GM19395 (cell line): ENCODE measurements around the gene UXS1.
A peak's percentile ranks its signal among the peaks of the same experiment; 100 is the strongest.

Source experiments
- ATAC-seq: cut with Tn5 transposase; IDR thresholded peaks from one replicate; pipeline ENCODE4 v1.9.1; 2021; ENCODE audit warnings: mild to moderate bottlenecking, moderate library complexity; ENCODE audit not compliant: unreplicated experiment

UXS1 gene

DNA sequence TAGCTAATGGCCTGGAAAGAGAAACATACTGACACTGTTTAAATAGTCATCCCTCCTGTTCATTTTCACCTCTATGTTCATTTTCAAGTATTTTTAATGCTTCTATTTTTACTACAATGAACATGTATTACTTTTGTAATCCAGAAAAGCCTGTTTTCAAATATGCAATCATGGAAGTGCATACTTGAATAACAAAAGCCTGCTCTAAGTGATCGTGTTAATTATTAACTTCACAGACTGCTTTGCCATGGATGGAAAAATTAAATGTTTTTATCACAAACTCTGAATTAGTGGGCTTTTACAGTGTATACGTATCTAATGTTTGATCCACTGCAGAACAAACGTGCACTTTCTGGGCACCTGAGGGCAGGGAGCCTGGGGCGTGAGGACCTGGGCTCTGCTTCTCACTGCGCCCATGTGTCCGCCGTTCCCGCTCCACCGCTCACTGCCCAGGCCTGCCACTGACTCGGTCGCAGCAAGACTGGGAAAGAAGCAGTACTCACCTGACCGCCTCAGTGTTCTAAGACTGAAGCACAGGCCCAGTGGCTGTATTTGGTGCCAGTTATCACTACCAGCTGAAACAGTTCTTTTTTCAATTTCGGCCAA is 80.6 kb downstream of the UXS1 start:
- ATAC-seq = no peak

DNA sequence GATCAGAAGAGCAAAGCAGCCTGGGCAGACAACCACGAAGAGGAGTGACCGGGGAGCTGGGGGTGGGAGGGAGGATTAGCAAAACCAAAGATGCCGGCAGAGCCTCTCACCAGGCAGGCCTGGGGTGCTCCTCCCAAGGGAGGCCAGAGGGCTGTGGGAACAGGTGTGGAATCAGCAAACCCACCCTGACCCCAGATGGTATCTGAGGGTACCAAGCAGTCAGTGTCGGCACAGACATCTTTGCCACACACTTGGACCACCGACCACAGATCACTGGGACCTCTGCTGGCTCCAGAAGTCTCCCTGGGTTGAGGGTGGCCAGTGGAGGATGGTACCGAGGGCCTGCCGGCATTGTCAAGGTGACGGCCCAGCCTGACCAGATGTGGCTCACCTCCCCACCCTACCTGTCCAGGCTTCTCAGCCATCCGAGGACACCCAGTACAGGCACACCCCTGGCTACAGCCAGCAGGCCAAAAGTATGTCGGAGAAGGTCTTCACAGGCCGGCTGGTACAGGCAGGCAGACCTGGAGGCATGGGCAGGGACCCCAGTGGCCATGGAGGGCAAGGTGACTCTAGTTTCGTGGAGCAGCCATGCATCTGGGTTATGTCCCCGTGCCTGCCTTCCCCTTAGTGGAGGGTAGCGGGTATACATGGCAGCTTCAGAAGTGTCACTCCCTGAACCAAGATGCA is 82.1 kb downstream of the UXS1 start:
- no peak for ATAC-seq

GRCh38 chr2:106109675-106110424 is 84.3 kb downstream of the UXS1 start:
- no peak for ATAC-seq

GRCh38 chr2:106108791-106109190 is 85.3 kb downstream of the UXS1 start:
- no peak for ATAC-seq

GRCh38 chr2:106108351-106108750 is 85.8 kb downstream of the UXS1 start:
- no peak for ATAC-seq

DNA sequence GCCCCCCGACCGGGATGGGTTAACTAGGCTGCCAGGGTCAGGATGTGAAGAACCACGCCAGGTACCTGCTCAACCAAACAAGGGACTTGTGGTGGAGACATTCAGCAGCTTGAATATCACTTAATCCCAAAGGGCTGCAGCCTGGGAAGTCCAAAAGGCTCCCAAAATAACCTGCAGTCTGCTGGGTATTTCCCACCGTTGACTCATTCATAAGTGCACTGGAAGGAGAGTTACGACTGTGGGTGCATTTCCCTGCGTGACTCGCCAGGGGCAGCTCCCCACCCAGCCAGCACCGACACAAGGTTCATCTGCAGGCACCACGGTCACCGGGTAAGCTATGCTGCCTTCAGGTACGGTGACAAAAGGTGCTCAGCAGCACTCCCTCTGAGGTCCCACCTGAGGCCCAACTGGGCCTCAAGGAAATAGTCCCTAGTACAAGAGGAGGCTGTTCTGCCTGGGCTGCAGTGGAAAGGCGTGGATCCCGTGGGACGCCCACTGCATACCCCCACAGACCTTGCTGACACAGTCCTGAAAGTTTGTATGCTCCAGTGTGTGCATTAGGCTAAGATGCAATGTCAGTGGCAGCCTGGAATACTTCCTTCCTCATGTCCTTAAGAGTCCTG is 86.5 kb downstream of the UXS1 start:
- no peak for ATAC-seq

- no peak for ATAC-seq
These were observed 87.2 kb downstream of the UXS1 start for GRCh38 chr2:106106622-106107508.

DNA sequence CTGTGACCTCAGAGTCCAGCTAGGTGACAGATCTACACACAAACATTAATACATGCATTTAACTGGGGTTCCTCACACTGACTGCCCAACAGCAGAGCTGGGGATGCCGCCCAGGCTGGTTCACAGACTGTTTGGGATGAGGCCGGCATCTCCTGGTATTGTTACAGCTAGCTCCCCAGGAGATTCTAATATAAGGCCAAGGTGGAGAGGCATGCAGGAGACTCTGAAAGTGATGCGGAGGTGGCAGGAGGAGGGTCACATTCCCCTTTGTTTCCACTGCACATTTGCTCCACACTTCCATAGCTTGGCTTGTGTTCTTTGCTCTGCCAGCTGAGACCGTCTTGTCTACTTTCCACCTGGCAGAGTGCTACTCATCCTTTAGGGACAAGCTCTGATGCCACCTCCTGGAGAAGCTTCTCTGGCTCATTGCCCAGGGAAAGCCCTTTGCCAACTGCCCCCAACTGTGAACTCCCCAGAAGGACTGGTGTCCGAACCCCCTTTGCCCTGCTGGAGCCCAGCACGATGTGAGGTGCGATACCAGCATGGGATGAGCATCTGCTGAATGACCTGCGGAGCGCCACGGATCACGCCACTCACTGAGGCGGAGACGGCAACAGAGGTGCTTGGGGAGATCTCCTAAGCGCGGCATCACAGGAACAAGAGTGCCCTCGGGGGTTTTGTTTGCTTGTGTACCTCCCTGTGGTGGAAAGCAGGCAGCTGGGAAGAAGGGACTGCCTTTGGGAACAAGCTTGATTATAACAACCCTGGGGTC is 88.8 kb downstream of the UXS1 start:
- no peak for ATAC-seq

DNA sequence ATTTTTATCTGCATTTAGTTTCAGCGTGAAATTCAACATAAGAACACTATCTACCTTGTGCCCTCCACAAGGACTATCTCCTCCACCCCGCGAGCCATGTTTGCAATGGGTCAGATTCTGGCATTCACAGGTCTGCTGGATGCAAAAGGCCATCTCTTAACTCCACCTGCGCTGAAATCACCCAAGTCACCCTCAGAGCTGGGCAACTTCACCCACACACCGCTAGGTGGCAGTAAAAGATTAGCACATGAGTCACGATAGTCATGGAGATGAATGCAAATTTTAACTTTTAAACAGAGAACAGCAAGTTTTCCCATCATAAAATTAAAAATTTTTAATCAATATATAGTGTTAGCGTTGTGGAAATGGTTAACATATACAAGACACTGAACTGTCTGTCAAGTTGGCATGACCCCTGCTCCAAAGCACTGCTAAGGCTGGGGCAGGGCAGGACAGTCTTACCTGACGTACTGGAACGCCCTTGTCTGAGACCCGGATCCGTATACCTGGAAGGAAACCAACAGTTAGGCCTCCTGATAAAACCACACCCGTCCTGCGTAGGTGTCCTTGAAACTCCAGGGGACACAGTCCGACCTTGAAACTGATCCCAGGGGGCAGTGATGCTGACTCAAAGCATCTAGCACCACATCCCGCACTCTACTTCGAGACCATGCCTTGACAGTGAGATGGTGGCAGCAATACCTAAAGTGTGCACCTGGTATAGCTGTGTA is 89.6 kb downstream of the UXS1 start:
- peak; percentile 85 for ATAC-seq

- no peak for ATAC-seq
These were observed 94.4 kb downstream of the UXS1 start for GRCh38 chr2:106099691-106100090.

- ATAC-seq = no peak
These were observed 95.4 kb downstream of the UXS1 start for GRCh38 chr2:106098664-106099063.

- no peak for ATAC-seq
These were observed 96.0 kb downstream of the UXS1 start for GRCh38 chr2:106098081-106098480.

DNA sequence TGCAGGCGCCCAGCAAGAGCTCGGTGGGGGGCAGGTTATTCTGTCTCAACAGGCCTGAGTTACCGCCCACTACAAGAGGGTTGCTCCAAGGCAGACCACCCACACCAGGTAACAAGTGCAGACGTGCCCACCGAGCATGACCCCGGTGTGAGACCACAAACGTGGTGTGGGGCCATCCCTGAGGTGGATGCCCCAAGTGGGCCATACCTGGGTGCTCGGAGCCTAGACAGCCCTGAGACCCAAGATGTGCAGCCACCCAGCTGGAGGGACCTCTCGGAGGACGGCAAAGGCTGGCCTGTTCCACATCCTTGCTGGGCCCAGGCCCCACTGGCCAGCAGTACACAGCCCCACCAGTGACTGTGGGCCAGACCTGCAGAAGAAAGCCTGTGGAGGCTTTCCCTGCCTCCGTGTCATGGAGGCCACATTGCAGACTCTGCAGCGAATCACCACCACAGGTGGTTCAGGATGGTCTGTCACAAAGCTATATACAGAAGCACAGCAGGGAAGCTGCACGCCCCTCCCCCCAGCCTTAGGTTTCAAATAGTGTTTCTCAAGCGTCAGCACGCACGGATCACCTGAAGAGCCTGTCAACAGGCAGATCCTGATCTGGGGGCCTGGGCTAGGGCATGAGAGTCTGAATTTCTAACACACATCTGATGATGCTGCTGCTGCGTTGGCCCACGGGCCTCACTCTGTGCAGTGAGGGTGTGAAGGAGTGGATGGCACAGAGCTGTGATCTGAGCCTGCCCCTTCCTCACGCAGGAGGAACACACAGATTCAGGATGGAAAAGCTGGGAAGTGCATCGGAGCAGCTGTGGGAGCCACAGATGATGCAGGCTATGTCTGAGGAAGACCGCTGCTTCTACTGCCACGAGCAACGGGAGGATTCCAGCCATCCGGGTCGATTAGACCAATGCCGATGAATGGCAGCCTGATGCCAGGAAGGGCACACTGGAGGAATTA is 96.8 kb downstream of the UXS1 start:
- ATAC-seq = no peak

GRCh38 chr2:106096299-106097037 is 97.6 kb downstream of the UXS1 start:
- ATAC-seq = no peak

DNA sequence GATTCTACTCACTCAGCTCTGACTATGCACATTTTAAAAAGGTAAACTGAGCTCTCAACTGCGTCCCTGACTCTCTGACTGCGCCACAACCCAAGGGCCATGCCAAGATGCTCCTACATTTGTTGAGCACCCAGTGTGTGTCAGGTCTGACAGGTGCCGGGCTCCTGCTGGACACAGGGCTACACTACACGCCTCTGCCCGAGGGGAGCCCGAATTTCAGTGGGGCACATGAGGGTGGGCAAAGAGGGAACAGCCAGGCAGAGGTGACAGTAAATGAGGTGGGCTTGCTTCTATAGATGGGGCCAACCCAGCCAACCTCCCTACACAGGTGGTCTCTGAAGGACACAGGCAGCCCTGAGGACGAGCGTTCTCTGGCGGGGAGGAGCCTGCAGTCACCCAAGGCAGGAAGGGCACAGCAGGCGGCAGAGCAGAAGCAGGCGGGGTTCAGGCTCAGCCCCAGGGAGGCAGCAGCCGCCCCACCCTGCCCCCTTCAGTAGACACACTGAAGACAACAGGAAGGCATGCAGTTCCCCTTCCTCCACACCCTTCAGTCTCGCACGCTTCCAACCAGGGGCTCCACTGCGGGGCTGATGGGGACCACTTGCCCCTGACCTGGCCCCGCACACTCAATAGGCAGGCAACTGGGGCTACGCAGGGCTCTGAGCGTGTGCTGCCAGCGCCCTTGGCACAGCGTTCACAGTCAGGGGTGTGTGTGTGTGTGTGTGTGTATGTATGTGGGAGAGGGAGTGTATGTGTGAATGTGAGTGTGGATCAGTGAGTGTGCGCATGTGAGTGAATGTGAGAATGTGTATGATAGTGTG is 98.4 kb downstream of the UXS1 start:
- no peak for ATAC-seq

DNA sequence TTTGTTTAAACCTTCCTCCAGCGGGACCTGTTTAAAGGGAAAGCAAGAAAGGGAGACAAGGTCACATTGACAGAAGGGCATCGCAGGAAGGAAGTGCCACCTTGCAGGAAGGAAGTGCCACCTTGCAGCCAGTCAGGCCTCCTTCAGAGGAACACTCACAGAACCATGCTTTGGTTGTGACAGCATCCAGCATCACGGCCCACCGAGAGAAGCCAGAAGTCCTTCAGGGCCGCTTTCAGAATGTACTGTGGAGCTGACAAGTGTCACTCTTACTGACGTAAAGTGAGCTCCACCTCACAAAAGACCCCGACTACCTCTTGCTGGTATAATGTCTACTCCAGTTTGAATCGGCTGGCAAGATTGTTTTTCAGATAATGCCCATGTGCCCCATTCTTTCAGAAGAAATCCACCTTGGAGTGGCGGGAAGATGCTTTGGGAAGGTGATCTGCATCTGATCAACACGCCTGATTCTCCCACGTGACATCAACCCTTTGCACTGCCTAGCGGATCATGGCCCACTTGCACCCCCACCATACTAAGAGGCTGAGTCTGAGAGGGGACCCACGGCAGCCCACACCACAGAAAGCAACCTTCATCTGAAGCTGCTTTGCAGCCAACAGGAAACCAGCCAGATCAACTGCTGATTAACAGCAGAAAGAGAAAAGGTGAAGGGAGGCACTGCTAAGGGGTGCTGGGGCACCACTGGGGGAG is 99.8 kb downstream of the UXS1 start:
- no peak for ATAC-seq
